HFFc6 (cell line): ENCODE measurements around the gene PLA2G2C. TPM values are rescaled to one million over a fixed set of nuclear protein-coding genes. Genes with fewer than 3 reads are reported as not detected.

Experiments used
- DNase-seq: peaks from one replicate; pipeline ENCODE4 v3.0.0-alpha.2; 2018
- H3K27ac Mint-ChIP-seq: 2 replicates; pipeline ENCODE4 v1.8.0; 2020; ENCODE audit warnings: mild to moderate bottlenecking, mixed read lengths
- H3K27me3 Mint-ChIP-seq: 2 replicates; pipeline ENCODE4 v1.8.0; 2021; ENCODE audit warnings: mild to moderate bottlenecking, moderate library complexity, mixed read lengths; ENCODE audit not compliant: insufficient read depth
- H3K36me3 Mint-ChIP-seq: 2 replicates; pipeline ENCODE4 v1.8.0; 2021; ENCODE audit warnings: low read depth, mixed read lengths
- H3K4me1 Mint-ChIP-seq: 2 replicates; pipeline ENCODE4 v1.8.0; 2020; ENCODE audit warnings: low read depth, mixed read lengths
- H3K4me3 Mint-ChIP-seq: 2 replicates; pipeline ENCODE4 v1.8.0; 2020; ENCODE audit warnings: mild to moderate bottlenecking, moderate library complexity, mixed read lengths
- H3K9me3 Mint-ChIP-seq: 2 replicates; pipeline ENCODE4 v1.8.0; 2020; ENCODE audit warnings: mild to moderate bottlenecking, mixed read lengths
- CTCF ChIP-seq: fragments of 200-600 bp; sonication (generic); IDR thresholded peaks from 2 replicates; pipeline ENCODE4 v1.5.0; 2021; ENCODE audit warnings: antibody characterized with exemption, mild to moderate bottlenecking
- total RNA-seq, 6 experiments: library from RNA; stranded (reverse); fragmentation: NEBNext Ultra II Directional; extraction: Animal tissue kit (Norgen Biotek cat#: 25700); gene quantifications; 2 replicates in 1 of 6; 3 replicates in 5 of 6; pipeline ENCODE4 v1.2.3, GENCODE V29; 2021

PLA2G2C gene
- total RNA-seq, 6 experiments from 2014 or later, result not detected

GRCh38 chr1:20167126-20167525 lies 19.2 kb downstream of the PLA2G2C start:
- TF ChIP-seq CTCF, result no peak
- Mint-ChIP-seq H3K4me1 (no peaks in the 10 kb centered on the region), H3K27me3 (peaks cover 35% of the 10 kb centered on the region), H3K9me3 (peaks cover 7% of the 10 kb centered on the region; the same call in 1 of the 2 replicates), H3K36me3 (no peaks in the 10 kb centered on the region), H3K4me3 (no peak overlapping the region), H3K27ac (no peak overlapping the region)
- no peak for DNase-seq

- H3K27me3 Mint-ChIP-seq, result peaks cover 38% of the 10 kb centered on the region
- TF ChIP-seq CTCF, result no peak
- H3K36me3 Mint-ChIP-seq, result no peaks in the 10 kb centered on the region
- H3K27ac Mint-ChIP-seq, result no peak overlapping the region
- DNase-seq, result no peak
- no peaks in the 10 kb centered on the region for H3K4me1 Mint-ChIP-seq
- H3K9me3 Mint-ChIP-seq, result peaks cover 14% of the 10 kb centered on the region
- no peak overlapping the region for H3K4me3 Mint-ChIP-seq
Observed at GRCh38 chr1:20166051-20166450, 20.3 kb downstream of the PLA2G2C start.

- H3K4me1 Mint-ChIP-seq, result no peaks in the 10 kb centered on the region
- H3K27ac Mint-ChIP-seq, result no peak overlapping the region
- H3K4me3 Mint-ChIP-seq, result no peak overlapping the region
- peaks cover 41% of the 10 kb centered on the region for H3K27me3 Mint-ChIP-seq
- DNase-seq, result no peak
- peak; percentile 69 for TF ChIP-seq CTCF
- no peaks in the 10 kb centered on the region for H3K36me3 Mint-ChIP-seq
- peaks cover 20% of the 10 kb centered on the region for H3K9me3 Mint-ChIP-seq
Observed at GRCh38 chr1:20165522-20165951, 20.8 kb downstream of the PLA2G2C start.

- Mint-ChIP-seq H3K36me3 (no peaks in the 10 kb centered on the region), H3K9me3 (peaks cover 27% of the 10 kb centered on the region), H3K4me3 (no peak overlapping the region), H3K27me3 (peaks cover 37% of the 10 kb centered on the region), H3K4me1 (no peaks in the 10 kb centered on the region), H3K27ac (no peak overlapping the region)
- no peak for DNase-seq
- TF ChIP-seq CTCF, result no peak
Observed at GRCh38 chr1:20164694-20165202, 21.6 kb downstream of the PLA2G2C start.

GRCh38 chr1:20160034-20160433 lies 26.3 kb downstream of the PLA2G2C start:
- Mint-ChIP-seq H3K27me3 (peaks cover 17% of the 10 kb centered on the region), H3K4me3 (no peak overlapping the region), H3K36me3 (no peaks in the 10 kb centered on the region), H3K9me3 (peaks cover 40% of the 10 kb centered on the region), H3K4me1 (no peaks in the 10 kb centered on the region), H3K27ac (no peak overlapping the region)
- no peak for TF ChIP-seq CTCF
- DNase-seq, result no peak
